Stimulated activated CD4-positive, alpha-beta T cell treated with anti-CD3 and anti-CD28 coated beads, Interleukin-12 subunit alpha, Interleukin-12 subunit beta, amount 100 ng/mL, for 24 hours (primary cell): ENCODE data around the gene RNASEH2A.
A peak's percentile ranks its signal among the peaks of the same experiment; 100 is the strongest.

Experiments used
- DNase-seq, 2 experiments: peaks; one replicate each; pipeline ENCODE4 v3.0.0-alpha.2; 2020; ENCODE audit warnings: low read depth in 2 of 2

Gene RNASEH2A

GRCh38 chr19:12782424-12783290 is 23.7 kb upstream of the RNASEH2A start:
- peak; percentile 75 to 89 for DNase-seq

- DNase-seq: peak in 1 of 2 experiments; percentile 55
These were observed 23.0 kb upstream of the RNASEH2A start for GRCh38 chr19:12783291-12783848.

GRCh38 chr19:12783849-12784393 is 22.5 kb upstream of the RNASEH2A start:
- DNase-seq: no peak

- no peak for DNase-seq
These were observed 22.0 kb upstream of the RNASEH2A start for GRCh38 chr19:12784394-12784870.

- no peak for DNase-seq
These were observed 21.4 kb upstream of the RNASEH2A start for GRCh38 chr19:12784871-12785430.

GRCh38 chr19:12785431-12786031 is 20.9 kb upstream of the RNASEH2A start:
- no peak for DNase-seq

- DNase-seq: no peak
These were observed 20.1 kb upstream of the RNASEH2A start for GRCh38 chr19:12786141-12786870.

- no peak for DNase-seq
These were observed 19.4 kb upstream of the RNASEH2A start for GRCh38 chr19:12786952-12787351.

GRCh38 chr19:12787458-12787857 is 18.9 kb upstream of the RNASEH2A start:
- no peak for DNase-seq

- DNase-seq: no peak
These were observed 18.2 kb upstream of the RNASEH2A start for GRCh38 chr19:12788042-12788681.

- peak in 1 of 2 experiments; percentile 40 for DNase-seq
These were observed 17.7 kb upstream of the RNASEH2A start for GRCh38 chr19:12788682-12789097.

GRCh38 chr19:12789098-12789903 is 17.1 kb upstream of the RNASEH2A start:
- no peak for DNase-seq

GRCh38 chr19:12789904-12790619 is 16.3 kb upstream of the RNASEH2A start:
- DNase-seq: peak; percentile 73 to 92

GRCh38 chr19:12790628-12791344 is 15.6 kb upstream of the RNASEH2A start:
- no peak for DNase-seq

- DNase-seq: peak; percentile 92 to 94
These were observed 14.9 kb upstream of the RNASEH2A start, which contains the start of gene JUNB for GRCh38 chr19:12791345-12792050. JUNB (plus strand) TSS chr19:12791486; CDS start chr19:12791772, 286 bp downstream.

- DNase-seq: peak; percentile 57 to 65
These were observed 14.1 kb upstream of the RNASEH2A start for GRCh38 chr19:12792051-12792852.

GRCh38 chr19:12792853-12793289 is 13.5 kb upstream of the RNASEH2A start:
- no peak for DNase-seq
